AG20443 (cell line): ENCODE data around the gene AANAT.

Experiments used
- DNase-seq: peaks from one replicate; pipeline ENCODE4 v3.0.0; 2012; ENCODE audit warnings: low spot score, mixed read lengths

Gene AANAT

DNA sequence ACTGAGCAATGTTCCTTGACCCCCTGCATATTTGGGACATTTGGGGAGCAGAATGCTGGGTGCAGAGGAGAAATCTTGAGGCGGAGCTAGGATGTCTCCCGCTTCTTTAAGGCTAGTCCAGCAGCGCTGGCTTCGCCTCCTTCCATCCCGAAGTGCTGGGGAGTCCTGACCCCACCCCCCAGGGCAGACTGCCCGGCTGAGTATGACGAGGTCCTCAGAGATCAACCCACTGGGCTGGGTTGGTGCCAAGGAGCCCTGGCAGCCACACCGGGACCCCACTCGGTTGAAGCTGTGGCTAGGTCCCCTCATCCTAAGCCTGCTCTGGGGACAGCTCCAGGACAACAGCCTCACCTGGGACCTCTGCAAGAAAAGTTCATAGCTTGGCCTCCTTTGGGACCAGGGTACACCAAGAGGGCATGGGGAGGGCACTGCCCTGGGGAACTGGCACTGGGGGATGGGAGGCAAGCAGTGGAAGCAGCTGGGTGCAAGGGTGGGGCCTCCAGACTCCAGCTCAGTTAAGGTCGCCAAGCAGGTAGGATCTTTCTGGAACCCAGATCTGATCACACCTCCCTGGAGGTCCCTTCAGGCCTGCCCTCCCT is 22.8 kb downstream of the AANAT start:
- no peak for DNase-seq

DNA sequence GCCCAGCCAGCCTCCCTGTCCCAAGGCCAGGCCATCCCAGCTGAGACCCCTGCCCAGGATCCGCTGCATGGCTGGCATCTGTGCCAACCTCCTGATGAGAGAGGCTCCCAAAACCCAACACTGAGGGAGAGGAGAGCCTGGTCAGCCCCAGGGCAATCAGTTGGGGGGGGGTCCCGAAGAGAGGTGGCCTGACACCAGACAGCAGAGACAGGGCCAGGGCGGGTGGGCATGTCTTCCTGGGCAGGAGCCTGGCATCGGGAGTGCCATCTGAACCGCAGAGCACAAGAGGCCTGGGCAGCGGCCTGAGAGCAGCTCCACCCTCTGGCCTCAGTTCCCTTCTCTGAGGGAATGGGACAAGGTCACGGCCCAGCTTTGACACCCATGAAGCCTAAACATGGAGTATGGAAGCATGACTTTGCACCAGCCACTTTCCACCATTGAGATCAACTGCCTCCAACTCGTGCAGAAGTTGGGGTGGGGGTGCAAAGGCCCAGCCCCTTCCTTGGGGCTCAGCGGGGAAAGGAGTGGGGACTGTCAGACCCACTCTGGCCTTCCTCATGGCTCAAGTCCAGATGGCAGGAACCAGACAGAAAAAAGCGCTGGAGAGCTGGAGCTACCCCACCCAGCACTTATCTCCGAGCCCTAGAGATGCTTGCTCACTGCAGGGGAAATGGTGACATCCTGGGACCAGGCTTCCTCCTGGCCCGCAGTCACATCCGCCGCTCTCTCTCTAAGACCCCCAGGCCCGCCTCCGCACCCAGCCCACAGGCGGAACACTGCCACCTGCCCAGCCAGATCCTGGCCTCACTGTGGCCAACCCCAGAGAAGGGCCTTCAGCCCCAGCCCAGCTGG is 24.1 kb downstream of the AANAT start:
- no peak for DNase-seq

DNA sequence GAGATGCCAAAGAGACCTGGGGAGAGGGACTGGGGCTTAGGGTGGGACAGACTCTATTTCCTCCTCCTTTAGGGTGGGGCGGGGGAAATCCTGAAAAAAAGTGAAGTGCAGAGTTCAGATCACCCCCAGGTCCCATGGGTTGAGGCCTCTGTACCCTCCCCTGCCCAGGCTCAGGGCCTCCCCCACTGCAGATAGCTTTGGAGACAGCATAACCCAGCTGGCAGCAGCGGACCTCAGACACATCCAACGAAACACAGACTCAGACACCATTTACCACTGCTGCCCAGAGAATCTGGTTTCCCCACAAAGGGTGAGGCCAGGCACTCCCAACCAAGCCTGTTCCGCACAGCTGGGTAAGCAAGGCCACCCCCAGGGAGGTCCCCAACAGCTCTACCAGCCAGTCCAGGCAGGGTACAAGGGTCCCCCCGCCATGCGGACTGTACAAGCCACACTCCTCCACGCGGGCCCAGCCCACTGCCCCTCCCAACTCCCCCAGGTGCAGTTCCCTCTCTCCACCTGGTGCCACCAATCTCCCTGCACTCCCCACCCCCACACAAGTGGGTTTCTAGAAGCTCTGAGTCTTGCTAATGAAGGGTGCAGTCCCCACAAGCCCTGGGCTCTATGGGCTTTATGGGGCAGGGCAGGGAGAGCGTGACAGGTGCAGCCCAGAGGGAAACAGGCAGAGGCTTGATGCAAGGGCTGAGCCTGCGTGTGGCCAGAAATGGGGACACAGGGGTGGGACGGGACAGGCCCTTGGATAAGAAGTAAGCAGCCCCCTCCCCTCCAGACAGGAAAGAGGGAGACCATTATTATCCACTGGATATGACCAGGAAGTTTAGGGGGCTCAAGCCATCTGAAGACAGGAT is 25.0 kb downstream of the AANAT start:
- no peak for DNase-seq

DNA sequence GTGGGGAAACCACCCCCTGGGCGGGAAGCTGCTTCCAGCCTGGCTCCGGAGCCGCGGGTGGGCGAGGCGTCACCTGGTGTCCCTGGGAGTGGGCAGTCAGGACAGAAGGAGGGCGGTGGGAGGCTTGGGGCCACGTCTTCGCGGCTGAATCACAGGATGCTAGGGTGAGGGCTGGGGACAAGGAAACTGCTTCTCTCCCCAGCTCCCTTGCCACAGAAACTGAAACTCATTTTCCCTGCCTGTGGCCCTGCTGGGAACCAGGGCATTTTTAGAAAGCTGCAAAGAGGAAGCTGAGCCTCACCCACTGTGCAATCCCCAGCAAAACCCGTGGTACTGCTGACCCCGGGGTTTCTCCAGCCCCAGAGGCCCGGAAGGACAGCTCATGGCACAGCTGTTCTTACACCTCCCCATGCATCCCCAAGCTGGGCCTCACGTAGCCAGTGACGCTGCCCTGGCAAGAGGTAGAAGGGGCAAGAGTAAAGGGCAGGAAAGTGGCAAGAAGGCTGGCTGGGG is 25.6 kb downstream of the AANAT start:
- peak; percentile 80 for DNase-seq

DNA sequence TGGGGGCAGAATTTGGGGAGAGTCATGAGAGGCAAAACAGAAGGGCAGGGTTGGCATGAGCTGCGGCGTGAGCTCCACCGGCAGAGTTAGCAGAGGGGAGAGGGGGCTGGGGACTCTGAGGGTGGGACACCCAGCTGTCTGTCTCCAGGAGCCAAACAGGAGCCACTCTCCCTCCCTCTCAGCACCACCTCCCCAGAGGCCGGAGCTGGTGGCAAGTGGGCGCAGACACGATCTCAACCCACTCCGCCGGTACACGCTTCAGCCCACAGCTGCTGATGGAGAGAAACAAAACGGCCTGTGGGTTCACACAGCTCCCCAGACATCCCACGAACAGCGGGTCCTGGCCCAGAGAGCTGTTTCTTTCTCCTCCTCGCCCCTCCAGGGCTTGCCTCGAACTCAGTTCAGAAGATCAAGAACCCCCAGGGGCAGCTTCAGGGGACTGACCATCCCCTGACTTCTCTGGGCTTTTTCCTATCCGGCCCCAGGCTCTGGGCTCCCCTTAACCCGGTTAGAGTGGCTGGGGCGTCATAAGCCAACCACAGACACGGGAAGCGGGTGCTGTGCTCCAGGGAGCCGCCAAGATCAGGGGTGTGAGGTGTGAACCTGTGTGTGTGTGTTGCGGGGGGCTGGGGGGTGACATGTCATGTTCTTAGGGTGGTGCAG is 26.2 kb downstream of the AANAT start:
- DNase-seq, result no peak

DNA sequence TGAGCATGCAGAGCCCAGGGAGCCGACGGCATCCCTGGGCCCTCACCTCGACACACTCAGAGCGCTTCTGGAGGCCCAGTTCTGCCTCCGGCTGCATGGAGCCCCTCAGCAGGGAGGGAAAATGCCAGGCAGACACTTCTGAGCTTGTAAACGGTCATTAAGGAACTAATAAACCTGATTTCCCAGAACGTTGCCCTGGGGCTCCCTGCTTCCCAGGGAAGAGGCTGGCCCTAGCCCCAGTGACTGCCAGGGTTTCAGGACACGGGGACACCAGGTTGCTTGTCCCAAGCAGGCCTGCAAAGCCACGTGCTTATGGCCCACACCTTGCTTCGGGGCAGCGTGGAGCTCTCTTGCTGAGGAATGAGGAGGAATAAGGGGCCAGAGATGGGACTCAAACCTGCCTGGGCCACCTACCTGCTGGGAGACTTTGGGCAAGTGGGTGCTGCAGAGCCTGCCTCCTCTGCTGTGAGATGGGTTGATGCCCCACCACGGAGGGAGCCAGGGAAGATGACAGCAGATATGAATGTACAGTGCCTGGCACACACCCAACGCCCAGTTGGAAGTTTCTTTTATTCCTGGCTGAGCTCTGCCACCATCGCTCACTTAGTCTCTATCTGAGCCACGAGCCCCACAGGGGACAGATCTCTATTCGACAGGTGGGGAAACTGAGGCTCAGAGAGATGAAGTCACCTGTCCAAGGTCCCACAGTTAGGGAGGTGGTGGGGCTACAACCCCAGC is 28.4 kb downstream of the AANAT start:
- no peak for DNase-seq

DNA sequence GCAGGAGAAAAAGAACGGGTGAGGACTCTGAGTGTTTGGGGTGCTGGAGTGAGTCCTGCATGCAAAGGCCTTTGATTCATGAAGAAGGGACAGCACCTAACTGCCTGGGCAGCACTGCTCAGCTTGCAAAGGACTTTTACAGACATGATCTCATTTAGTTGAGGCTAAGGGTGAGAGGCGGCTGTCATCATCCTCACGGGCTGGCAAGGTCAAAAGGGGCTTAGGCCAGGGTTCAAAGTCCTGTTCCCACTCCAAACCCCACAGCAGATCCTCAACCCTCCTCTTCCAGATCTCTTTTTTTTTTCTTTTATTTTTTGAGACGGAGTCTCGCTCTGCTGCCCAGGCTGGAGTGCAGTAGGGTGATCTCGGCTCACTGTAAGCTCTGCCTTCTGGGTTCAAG is 29.1 kb downstream of the AANAT start:
- DNase-seq, result no peak

DNA sequence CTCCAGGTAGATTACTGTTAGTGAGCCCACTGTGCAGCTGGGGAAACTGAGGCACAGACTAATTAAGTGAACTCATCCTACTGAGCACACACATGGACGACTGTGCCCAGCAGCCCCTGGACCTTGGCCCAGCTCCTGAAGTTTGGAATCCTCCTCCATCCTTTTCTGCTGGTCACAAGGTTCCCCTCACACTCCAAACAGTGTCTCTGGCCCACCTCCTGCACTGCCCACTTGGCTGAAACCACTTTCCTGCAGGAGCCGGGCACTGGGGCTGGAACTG is 30.2 kb downstream of the AANAT start:
- DNase-seq, result no peak

DNA sequence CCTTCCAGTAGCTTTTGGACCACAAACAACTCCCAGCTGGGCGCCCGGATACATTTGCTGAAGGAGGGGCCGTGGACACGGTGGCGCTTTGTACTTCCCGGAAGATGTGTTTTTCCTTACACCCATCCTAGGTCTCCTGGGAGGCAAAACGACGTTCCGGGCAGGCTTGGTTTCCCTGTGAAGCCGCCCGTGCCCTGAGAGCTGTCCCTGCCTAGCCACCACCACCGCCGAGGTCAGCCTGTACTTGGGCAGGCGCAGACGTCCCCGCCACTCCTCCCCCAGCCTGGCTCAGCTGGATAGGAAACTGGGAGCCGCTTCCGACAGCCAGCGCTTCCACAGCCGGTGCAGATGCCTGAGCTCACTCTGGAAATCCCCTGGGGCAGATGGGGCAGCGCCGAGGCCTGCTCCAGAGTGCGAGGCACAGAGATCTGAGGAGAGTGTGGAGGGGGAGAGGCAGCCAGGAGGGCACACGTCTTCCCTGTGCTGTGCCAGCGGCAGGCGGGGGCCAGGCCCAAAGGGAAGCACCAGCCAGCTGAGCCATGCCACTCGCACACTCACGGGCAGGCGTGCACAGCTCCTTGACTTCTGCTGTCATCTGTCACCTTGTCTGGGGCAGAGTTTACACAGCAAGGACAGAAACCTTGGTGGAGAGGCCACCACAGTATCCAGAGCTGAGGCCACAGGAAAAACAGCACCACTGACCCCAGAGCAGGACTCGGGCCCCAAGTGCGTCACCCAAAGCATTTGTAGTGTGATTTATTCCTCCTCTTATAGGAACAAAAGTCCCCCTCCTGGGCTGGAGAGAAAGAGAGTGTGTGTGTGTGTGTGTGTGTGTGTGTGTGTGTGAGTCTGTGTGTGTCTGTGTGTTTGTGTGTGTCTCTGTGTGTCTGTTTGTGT is 30.8 kb downstream of the AANAT start:
- peak; percentile 83 for DNase-seq

DNA sequence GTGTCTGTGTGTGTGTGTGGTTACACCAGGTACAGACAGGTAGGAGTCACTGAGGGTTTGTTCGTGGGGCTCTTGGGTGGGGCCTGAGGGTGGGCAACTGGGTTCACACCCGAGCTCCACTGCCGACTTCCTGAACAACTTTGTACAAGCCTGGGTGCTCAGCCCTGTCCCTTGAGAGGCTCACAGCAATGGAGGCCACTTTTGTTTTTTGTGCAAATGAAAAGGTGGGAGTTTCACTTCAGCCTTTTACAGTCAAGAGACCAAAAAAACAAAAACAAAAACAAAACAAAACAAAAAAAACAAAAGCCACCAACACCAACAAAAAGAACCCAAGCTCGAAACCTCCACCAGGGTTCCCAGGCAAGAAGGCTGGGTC is 31.5 kb downstream of the AANAT start:
- DNase-seq, result no peak

DNA sequence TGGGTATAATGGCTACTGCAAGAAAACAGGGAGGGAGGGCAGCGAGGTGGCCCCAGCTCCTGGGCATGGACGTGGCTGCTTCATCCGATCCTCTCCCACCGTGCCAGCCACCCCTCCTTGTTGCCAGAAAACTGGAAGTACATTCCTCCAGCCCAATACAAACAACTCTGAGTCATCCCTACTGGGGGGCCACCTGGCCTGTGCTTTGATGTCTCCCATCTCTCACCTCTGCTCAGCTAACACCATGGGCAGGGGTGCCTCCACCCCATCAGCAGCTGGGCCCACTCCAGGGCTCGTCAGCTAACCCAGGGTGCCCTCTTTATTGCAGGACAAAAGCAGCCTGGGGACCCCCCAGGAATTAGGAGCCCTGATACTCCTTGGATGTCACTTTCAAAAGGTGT is 31.9 kb downstream of the AANAT start:
- DNase-seq, result no peak

DNA sequence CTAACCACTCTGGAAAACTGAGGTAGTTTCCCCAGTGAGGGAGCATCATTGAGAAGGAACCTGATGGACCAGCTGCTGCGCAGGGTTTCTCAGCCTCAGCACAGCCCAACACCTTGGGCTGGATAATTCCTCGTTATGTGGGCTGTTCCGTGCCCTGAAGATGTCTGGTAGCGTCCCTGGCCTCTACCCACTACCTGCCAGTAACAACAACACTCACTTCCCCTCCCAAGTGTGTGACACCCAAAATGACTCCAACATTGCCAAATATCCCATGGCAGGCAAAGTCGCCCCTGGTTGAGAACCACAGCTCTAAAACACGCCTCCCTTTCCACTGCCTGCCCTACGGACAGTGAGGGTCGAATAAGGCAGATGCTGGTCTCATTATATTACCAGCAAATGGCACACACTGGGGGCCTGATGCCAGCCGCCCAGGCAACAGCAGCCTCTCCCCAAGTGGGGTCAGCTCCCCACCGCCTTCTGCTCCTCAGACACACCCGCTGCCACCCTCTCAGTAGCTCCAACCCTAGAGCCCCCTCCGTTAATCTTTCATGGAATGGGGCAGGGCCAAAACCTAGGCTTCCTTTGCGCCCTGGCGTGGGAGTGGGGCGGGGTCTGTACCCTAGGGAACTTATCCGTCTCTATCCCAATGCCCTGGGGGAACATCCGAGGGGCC is 32.8 kb downstream of the AANAT start:
- no peak for DNase-seq

DNA sequence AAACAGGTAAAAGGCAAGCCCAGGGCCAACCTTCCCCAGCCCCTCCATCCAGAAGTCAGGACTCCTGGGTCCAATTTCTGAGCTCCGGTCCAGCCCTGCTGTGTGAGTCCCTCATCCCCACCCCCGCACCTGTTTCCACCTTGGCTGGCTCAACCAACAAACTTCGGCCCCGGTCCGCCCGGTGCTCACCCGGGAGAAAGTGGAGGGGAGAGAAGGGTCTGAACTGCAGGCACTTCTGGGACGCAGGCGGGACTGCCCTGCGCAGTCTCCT is 33.3 kb downstream of the AANAT start:
- DNase-seq, result no peak

DNA sequence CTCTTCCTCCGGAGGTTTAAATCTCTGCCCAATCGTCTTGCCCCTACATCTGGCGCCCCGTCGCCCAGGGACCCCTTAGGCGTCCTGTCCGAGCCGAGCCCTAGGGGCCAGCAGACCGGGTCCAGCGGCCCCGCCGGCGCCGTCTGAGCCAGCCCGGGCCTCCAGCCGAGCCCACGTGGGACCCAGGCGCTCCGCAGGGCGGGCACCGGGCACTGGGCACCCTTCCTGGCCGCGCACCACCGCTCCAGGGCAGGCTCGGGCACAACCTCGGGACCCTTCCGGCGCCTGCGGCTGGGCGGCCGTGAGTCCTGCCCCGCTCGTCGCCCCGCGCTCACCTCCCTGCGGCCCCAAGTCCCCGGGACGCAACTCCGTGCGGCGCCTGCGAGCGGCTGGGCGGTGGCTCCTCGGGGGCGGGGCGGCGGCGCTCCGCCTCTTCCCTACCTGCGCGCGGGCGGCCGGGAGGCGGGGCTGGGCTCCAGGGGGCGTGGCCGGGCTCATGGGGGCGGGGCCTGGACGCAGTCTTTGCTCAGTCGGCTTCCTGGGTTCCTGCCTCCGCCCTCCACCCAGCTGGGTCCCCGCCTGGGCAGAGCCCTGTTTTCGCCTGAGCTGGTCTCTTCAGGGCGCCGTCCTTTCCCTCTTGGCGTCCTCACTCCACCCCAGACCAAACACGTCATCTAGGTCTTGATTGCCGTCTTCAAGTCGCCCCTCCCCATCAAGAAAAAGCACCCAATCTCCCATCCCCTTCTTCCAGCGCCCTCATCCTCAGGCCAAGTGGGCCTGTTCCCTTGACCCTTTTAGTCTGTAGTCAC is 33.8 kb downstream of the AANAT start, which contains the start of gene RHBDF2:
Gene RHBDF2 (minus strand): TSS at position 406 of the 809 bp plus-strand sequence. CDS start 19,899 bp downstream, outside the sequence.
- peak; percentile 92 for DNase-seq

DNA sequence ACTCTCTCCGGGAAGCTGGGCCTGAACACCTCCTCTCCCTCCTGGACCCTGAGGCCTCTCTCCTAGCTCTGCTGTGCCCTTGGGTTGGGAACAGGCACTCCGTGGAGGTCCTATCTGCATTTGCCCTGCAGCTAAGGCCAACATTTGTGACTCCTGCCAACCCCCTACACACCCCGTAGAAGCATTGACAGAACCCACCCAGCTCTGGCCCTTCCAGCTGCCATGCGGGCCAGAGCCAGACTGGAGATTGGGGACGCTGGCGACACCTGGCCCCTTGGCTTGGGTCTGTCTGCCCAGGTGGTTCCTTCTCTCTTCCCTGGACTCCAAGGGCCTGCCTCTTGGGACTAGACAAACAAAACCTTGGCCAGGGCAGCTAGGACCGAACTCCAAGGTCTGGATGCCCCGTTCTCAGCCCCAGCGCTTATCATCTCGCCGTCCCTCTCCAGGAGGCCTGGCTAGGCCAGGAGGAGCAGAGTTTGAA is 34.5 kb downstream of the AANAT start:
- no peak for DNase-seq

DNA sequence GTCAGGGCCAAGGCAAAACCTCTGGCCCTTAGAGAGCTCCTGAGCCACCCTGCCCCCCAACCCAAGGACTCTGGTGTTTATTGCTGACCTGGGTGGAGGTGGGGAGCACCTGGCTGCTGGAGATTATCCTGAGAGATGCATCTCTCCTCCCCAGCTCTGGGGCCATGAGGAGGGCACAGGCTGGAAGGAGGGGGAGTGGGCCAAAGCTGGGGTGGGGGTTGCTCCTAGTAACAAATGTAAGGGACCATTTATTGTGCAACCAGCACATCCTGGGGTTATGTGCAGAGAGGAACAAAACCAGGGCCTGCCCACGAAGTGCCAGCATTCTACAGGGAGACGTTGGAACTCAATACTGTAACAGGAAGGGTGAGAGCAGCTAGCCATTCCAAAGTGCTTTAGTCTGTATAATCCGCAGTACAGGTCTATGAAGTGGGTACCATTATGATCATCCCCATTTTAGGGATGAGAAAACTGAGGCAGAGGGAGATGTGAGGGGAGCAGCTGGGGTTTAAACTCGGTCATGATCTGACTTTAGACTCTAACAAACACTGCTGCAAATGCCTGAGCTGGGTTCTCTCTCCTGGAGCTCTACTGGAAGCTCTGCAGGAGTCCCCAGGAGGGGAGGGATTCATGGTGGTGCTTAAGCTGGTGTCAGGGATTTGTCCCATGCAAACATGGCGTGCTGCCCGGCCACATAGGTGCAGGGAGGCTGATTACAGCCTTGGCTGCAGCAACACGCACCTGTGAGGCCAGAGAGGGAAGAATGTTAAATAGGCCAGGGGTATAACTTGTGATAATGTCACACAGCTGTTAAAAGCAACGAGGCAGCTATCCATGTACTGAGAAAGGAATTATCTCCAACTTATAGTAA is 35.2 kb downstream of the AANAT start:
- DNase-seq, result no peak

DNA sequence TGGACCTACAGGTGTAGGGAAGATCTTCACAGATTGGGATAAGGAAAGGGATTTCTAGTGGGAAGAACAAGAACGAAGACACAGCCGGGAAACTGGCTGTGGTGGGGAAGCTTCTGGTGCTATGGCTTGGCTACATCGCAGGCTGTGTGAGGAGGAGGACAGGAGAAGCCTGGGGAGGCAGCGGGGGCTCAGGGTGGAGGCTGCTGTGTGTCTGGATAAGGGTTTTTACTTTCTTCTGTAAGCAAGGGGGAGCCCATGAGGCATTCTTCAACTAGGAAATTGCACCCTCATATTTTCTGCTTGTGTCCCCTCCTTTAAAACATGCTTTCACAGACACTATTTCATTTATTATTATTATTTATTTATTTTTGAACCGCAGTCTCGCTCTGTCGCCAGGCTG is 36.7 kb downstream of the AANAT start:
- DNase-seq, result no peak
